SKM-1 (cell line): ENCODE measurements around the gene HAVCR1.

ENCODE experiments used
- DNase-seq: peaks from one replicate; lab custom pipeline; 2025; ENCODE audit not compliant: unreplicated experiment; lab: John Stamatoyannopoulos, UW

HAVCR1 gene

DNA sequence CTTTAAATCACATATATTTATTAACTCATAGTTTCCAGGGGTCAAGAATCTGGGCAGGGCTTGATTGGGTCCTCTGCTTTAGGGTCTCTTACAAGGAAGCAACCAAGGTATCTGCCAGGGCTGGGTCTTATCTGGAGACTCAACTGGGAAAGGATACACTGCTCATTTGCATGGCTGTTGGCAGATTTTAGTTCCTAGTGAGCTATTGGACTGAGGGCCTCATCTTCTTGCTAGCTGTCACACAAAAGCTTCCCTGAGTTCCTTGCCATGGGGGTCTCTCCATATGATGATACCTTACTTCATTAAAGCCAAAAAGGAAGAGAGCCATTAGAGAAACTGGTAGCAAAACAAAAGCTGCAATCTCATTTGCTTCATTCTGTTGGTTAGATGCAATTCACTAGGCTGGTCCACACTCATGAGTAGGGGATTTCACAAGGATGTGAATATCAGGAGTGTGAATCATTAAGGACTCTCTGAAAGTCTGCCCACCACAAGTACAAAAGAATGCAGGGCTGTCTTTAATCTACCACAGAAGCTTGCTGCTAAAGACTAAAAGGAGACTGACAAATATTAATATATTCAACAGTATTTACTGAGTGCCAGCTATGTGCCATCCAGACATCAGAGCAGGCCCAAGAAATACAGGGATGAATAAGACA is 53.9 kb downstream of the HAVCR1 start:
- DNase-seq = no peak

DNA sequence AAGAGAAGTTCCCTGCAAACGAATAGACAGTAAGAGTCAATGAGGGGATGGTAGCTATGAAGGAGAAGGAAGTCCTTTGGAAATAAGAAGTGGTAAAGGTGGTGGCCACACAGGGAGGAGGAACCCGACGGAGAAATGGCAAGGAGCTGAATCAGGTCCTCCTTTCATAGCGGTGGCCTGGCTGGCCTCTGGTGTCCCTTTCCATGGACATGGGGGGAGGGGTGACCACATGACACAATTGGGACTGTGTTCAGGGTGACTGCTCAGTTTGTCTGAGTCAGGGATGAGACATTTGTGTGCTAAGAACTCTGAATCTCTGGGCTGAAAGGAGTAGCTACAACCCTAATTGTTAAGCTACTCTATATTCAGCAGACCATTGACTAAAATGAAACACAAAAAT is 67.2 kb downstream of the HAVCR1 start:
- peak; percentile 83 for DNase-seq

DNA sequence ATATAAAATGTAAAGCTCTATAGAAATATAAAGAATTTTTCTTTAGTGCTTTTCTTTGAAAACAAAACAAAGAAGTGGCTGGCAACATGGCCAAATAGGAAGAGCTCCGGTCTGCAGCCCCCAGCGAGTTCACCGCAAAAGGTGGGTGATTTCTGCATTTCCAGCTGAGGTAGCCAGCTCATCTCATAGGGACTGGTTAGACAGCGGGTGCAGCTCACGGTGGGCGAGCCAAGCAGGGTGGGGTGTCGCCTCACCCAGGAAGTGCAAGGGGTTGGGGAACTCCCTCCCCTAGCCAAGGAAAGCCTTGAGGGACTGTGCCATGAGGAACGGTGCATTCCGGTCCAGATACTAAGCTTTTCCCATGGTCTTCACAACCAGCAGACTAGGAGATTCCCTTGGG is 74.9 kb downstream of the HAVCR1 start:
- no peak for DNase-seq

DNA sequence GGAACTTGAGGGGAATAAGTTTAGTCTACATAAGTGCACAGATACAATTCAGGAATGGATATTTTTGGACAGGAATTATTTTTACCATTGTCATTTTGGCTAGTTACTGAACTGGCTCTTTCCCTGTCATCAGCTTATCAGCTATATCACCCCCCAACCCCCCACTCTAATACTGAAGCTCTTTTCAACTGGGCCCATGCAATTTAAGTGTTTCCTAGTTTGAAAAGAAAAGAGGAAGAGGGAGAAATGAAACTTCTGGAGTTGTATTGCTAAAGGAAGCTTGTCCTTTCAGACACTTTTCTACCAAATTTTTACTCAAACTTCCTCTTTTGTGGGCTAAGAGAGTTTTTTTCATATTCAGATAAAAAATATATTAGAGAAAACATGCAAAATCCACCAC is 77.4 kb downstream of the HAVCR1 start:
- peak; percentile 88 for DNase-seq
